Heart left ventricle (tissue), 13 donors: ENCODE data around the gene PHKB.

Experiments
- POLR2A ChIP-seq, 2 donors: fragments of 450-650 bp; IDR thresholded peaks; one replicate each; pipeline ENCODE4 v1.6.1; 2017; ENCODE audit warnings: antibody characterized with exemption in 2 of 2, mild to moderate bottlenecking in 2 of 2, moderate library complexity in 2 of 2
- TF ChIP-seq, protein P1 (sequence below), 12 donors: fragments of 200-600 bp; sonication (generic) in 4 of 12; IDR thresholded peaks; one replicate each; pipeline versions ENCODE4 v1.5.0 to v1.8.0; 2018 to 2022; ENCODE audit warnings: antibody characterized with exemption in 12 of 12, mild to moderate bottlenecking in 5 of 12
- donor health status: ischemic (EF 13 %, LVEDD 7.1; RV severe dilation, severe dysfunction).
- donor health status: DM: no; HTN: yes; CAD: no.
- donor health status: DM: no; HTN: no; CAD: no.
- donor health status: ischemic (EF 25% LVEDD 6.9; RV normal size, moderate dysfunction).
- donor health status: ischemic (EF 25% LVEDD 5.7; RV mildly dilated, moderate dysfunction).
- donor health status: ischemic (EF 35%, LVEDD 5.7; RV mildly dilated, moderate dysfunction).
- donor health status: nonischemic (EF 11% LVEDD 7.7; RV severe dilation, severe dysfunction).
- donor health status: DM: yes; HTN: yes; CAD: no.
- donor health status: PGD.
- donor health status: ischemic (EF 29% LVEDD 5.4; RV normal size, mild dysfunction).
- donor health status: nonischemic (EF 23%, LVEDD 6.1; RV moderate dilation, normal function).

DNA sequence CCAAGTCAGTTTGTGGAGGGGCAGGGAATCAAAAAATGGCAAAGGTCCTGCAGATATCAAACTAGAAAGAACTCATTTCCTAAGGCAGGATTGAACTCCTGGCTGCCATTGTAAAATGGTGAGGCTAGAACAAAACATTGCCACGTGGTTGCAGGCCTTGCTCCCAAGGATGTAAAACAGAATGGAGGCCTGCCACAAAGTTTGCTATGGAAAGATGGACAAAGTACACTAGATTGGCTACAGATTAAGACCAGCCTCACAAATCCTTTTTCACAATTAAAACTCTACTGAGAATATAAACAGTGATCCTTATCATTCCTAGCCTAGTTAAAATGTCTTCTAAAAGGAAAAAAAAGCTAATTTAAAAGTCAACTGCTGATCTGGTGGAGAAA lies 30.9 kb downstream of the PHKB start:
- TF ChIP-seq, protein P1, sequence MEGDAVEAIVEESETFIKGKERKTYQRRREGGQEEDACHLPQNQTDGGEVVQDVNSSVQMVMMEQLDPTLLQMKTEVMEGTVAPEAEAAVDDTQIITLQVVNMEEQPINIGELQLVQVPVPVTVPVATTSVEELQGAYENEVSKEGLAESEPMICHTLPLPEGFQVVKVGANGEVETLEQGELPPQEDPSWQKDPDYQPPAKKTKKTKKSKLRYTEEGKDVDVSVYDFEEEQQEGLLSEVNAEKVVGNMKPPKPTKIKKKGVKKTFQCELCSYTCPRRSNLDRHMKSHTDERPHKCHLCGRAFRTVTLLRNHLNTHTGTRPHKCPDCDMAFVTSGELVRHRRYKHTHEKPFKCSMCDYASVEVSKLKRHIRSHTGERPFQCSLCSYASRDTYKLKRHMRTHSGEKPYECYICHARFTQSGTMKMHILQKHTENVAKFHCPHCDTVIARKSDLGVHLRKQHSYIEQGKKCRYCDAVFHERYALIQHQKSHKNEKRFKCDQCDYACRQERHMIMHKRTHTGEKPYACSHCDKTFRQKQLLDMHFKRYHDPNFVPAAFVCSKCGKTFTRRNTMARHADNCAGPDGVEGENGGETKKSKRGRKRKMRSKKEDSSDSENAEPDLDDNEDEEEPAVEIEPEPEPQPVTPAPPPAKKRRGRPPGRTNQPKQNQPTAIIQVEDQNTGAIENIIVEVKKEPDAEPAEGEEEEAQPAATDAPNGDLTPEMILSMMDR (IDR thresholded peaks at IDR 0.05), result no peak
- no peak for TF ChIP-seq POLR2A (IDR thresholded peaks at IDR 0.05)
